Pancreas (tissue), 10 donors: Measurements from ENCODE around the gene PDK2. TPM values are rescaled to one million over a fixed set of nuclear protein-coding genes. Genes with fewer than 3 reads are reported as not detected.

Experiments used
- ATAC-seq, 4 donors: fragments of 200-7000 bp; cut with Tn5 transposase; one replicate each; pipeline versions ENCODE4 v1.8.0 to v1.9.1; 2020; ENCODE audit warnings: mild to moderate bottlenecking in 4 of 4, moderate library complexity in 4 of 4
- DNase-seq, 6 donors: peaks; one replicate each; pipeline ENCODE4 v3.0.0-alpha.2; 2020
- FAIRE-seq: peaks from 2 replicates; lab custom pipeline; 2012; peaks lifted over from hg19 to GRCh38; lab: Jason Lieb, UNC
- H3K27ac ChIP-seq, 4 donors: fragments of 200-600 bp; sonication (generic); 1 replicate in 3 of 4; 2 replicates in 1 of 4; pipeline versions ENCODE4 v1.5.0 to v1.8.0; 2020
- H3K27me3 ChIP-seq, 4 donors: fragments of 200-600 bp; one replicate each; pipeline ENCODE4 v1.8.0; 2021
- H3K36me3 ChIP-seq, 3 donors: fragments of 200-600 bp; sonication (generic) in 1 of 3; one replicate each; pipeline versions ENCODE4 v1.5.0 to v1.8.0; 2020 to 2021
- H3K4me1 ChIP-seq, 3 donors: fragments of 200-600 bp; one replicate each; pipeline ENCODE4 v1.8.0; 2021
- H3K4me3 ChIP-seq, 4 donors: fragments of 200-600 bp; sonication (generic) in 2 of 4; one replicate each; pipeline versions ENCODE4 v1.5.0 to v1.8.0; 2020 to 2021
- H3K9me3 ChIP-seq, 4 donors: fragments of 200-600 bp; one replicate each; pipeline ENCODE4 v1.8.0; 2021
- CTCF ChIP-seq, 4 donors: fragments of 200-600 bp; sonication (generic) in 3 of 4; IDR thresholded peaks; one replicate each; pipeline versions ENCODE4 v1.5.0 to v1.8.0; 2021; ENCODE audit warnings: antibody characterized with exemption in 4 of 4
- WGBS, 2 donors: extraction: QIAGEN DNeasy Blood & Tissue Kit; methylation state at CpG; one replicate each; pipeline ENCODE4 v1.1.7; 2013; 5-methylcytosine and 5-hydroxymethylcytosine counted together
- intact Hi-C, 3 donors: fragments of 100-400 bp; cut with DNase I; formaldehyde crosslinking; loops; one replicate each; pipeline versions ENCODE4 v1.11.1 to v1.14.2; 2022
- polyA plus RNA-seq, 2 donors: library from polyadenylated mRNA; stranded (reverse); fragments of 200-250 nt; gene quantifications; one replicate each; pipeline ENCODE4 v1.2.3, GENCODE V29; 2013
- total RNA-seq, 6 donors: library from RNA; stranded (reverse); fragmentation: NEBNext Ultra II Directional in 4 of 6; extraction: Animal tissue kit (Norgen Biotek cat#: 25700) in 4 of 6; gene quantifications; one replicate each; pipeline versions ENCODE4 v1.2.1 to v1.2.4, GENCODE V29; 2021 to 2023
- donor health status: healthy with polysubstance abuse.
- donor health status: DM: no; HTN: no; CAD: no; lungs with moderate emphysema.
- donor health status: DM: no; HTN: no; CAD: no.
- donor health status: control.
- donor health status: control.
- donor health status: Bipolar disorder and iron deficiency.
- donor health status: DM: yes; HTN: yes; CAD: no.
- donor health status: DM: no; HTN: no; CAD: no.
- donor health status: DM: no; HTN: no; CAD: no.
- donor health status: DM: yes; HTN: yes; CAD: no.

PDK2 gene
- total and polyA plus RNA-seq, 8 donors, result 15.3 to 50.0 (median 29.1) TPM

GRCh38 chr17:50149417-50150353, 54.5 kb downstream of the PDK2 start:
- 1% methylated on average over 83 to 123 of the region's 123 CpGs for WGBS, 2 donors
- H3K36me3 ChIP-seq, result no peaks in the 10 kb centered on the region
- H3K27me3 ChIP-seq, result no peaks in the 10 kb centered on the region
- peak overlapping the region; percentile 31 to 86 (median 78) for H3K27ac ChIP-seq
- H3K4me3 ChIP-seq, result peak overlapping the region; percentile 70 to 93 (median 80)
- H3K9me3 ChIP-seq, result no peaks in the 10 kb centered on the region
- TF ChIP-seq CTCF (IDR thresholded peaks at IDR 0.05), result no peak
- DNase-seq, result peak; percentile 54 to 90 (median 72)
- peak; percentile 5 to 56 (median 18) for ATAC-seq
- H3K4me1 ChIP-seq, result peaks cover 10 to 16% (median 16%) of the 10 kb centered on the region in 3 donors
- FAIRE-seq, result no peak
- intact Hi-C loops, result no loop called here

GRCh38 chr17:50150354-50151040, 55.3 kb downstream of the PDK2 start, which contains the start of gene PPP1R9B:
Gene PPP1R9B, minus strand, starts transcription at chr17:50150677. Its CDS starts 164 bp downstream, at chr17:50150513.
- no peak for TF ChIP-seq CTCF (IDR thresholded peaks at IDR 0.05)
- ATAC-seq (peak in 2 of 4 donors; percentile 1 to 7), FAIRE-seq (no peak), DNase-seq (peak in 3 of 6 donors; percentile 48 to 69 (median 52))
- H3K9me3 ChIP-seq, result no peaks in the 10 kb centered on the region
- H3K4me3 ChIP-seq, result peak within 1 kb of the TSS; percentile 70 to 93 (median 80)
- no peaks in the 10 kb centered on the region for H3K36me3 ChIP-seq
- peak within 1 kb of the TSS; percentile 53 to 86 (median 78) for H3K27ac ChIP-seq
- intact Hi-C loops, result no loop called here
- H3K27me3 ChIP-seq, result no peaks in the 10 kb centered on the region
- WGBS, 2 donors, result 0 to 1% methylated on average over 49 to 69 of the region's 69 CpGs
- H3K4me1 ChIP-seq, result peaks cover 10 to 16% (median 16%) of the 10 kb centered on the region in 3 donors

- no peak for FAIRE-seq
- no peaks in the 10 kb centered on the region for H3K36me3 ChIP-seq
- H3K4me3 ChIP-seq, result peak overlapping the region; percentile 70 to 93 (median 80)
- DNase-seq, result peak; percentile 84 to 94 (median 90)
- ATAC-seq, result peak; percentile 68 to 81 (median 75)
- WGBS, 2 donors, result 1% methylated on average over 32 to 40 of the region's 40 CpGs
- no peaks in the 10 kb centered on the region for H3K9me3 ChIP-seq
- peak overlapping the region; percentile 53 to 86 (median 78) for H3K27ac ChIP-seq
- H3K4me1 ChIP-seq, result peaks cover 9 to 16% (median 15%) of the 10 kb centered on the region in 3 donors
- H3K27me3 ChIP-seq, result no peaks in the 10 kb centered on the region
- TF ChIP-seq CTCF (IDR thresholded peaks at IDR 0.05), result peak; percentile 41 to 72 (median 46)
- intact Hi-C loops, result no loop called here
These were observed 56.1 kb downstream of the PDK2 start for GRCh38 chr17:50151041-50151936.

- TF ChIP-seq CTCF (IDR thresholded peaks at IDR 0.05), result no peak
- ATAC-seq, result peak; percentile 67 to 82 (median 76)
- WGBS, 2 donors, result 5 to 7% methylated on average over 12 of the region's 12 CpGs
- H3K36me3 ChIP-seq, result no peaks in the 10 kb centered on the region
- intact Hi-C loops, result no loop called here
- H3K27ac ChIP-seq, result peak overlapping the region; percentile 28 to 86 (median 58)
- peaks cover 3 to 13% (median 7%) of the 10 kb centered on the region in 3 donors for H3K4me1 ChIP-seq
- DNase-seq, result peak; percentile 72 to 90 (median 82)
- no peaks in the 10 kb centered on the region for H3K9me3 ChIP-seq
- H3K27me3 ChIP-seq, result no peaks in the 10 kb centered on the region
- FAIRE-seq, result no peak
- peak overlapping the region in 3 of 4 donors; percentile 70 to 93 (median 84) for H3K4me3 ChIP-seq
These were observed 56.9 kb downstream of the PDK2 start for GRCh38 chr17:50151937-50152547.
